ENCODE results near the gene WNK1.
A peak's percentile ranks its signal among the peaks of the same experiment; 100 is the strongest.

The WNK1 gene

GRCh38 chr12:726281-727140 is 25.9 kb upstream of the WNK1 start:
- Histone ChIP-seq H3K9ac (ENCODE audit: low read length) (no peak overlapping the region), H3K9me3 (ENCODE audit: control insufficient read depth, low read length) (no peaks in the 10 kb centered on the region), H3K4me1 (ENCODE audit: control insufficient read depth, insufficient read depth, low read length) (peaks cover 7% of the 10 kb centered on the region), H3K36me3 (ENCODE audit: control insufficient read depth, insufficient read depth, low read length) (no peaks in the 10 kb centered on the region), H3K27me3 (ENCODE audit: control insufficient read depth, insufficient read depth, low read length) (no peaks in the 10 kb centered on the region), H3K4me3 (ENCODE audit: low read length) (no peak overlapping the region)

- no peaks in the 10 kb centered on the region for H3K27me3 ChIP-seq (ENCODE audit: control insufficient read depth, insufficient read depth, low read length)
- H3K4me1 ChIP-seq (ENCODE audit: control insufficient read depth, insufficient read depth, low read length), result peaks cover 7% of the 10 kb centered on the region
- H3K9ac ChIP-seq (ENCODE audit: low read length), result no peak overlapping the region
- H3K4me3 ChIP-seq (ENCODE audit: low read length), result no peak overlapping the region
- no peaks in the 10 kb centered on the region for H3K9me3 ChIP-seq (ENCODE audit: control insufficient read depth, low read length)
- no peaks in the 10 kb centered on the region for H3K36me3 ChIP-seq (ENCODE audit: control insufficient read depth, insufficient read depth, low read length)
Measured at GRCh38 chr12:727321-727720, 25.1 kb upstream of the WNK1 start.

- peaks cover 7% of the 10 kb centered on the region for H3K4me1 ChIP-seq (ENCODE audit: control insufficient read depth, insufficient read depth, low read length)
- H3K4me3 ChIP-seq (ENCODE audit: low read length), result no peak overlapping the region
- H3K9me3 ChIP-seq (ENCODE audit: control insufficient read depth, low read length), result no peaks in the 10 kb centered on the region
- no peaks in the 10 kb centered on the region for H3K27me3 ChIP-seq (ENCODE audit: control insufficient read depth, insufficient read depth, low read length)
- H3K9ac ChIP-seq (ENCODE audit: low read length), result no peak overlapping the region
- no peaks in the 10 kb centered on the region for H3K36me3 ChIP-seq (ENCODE audit: control insufficient read depth, insufficient read depth, low read length)
Measured at GRCh38 chr12:728781-729180, 23.6 kb upstream of the WNK1 start.

GRCh38 chr12:729221-729620 is 23.2 kb upstream of the WNK1 start:
- Histone ChIP-seq H3K36me3 (ENCODE audit: control insufficient read depth, insufficient read depth, low read length) (no peaks in the 10 kb centered on the region), H3K9me3 (ENCODE audit: control insufficient read depth, low read length) (no peaks in the 10 kb centered on the region), H3K9ac (ENCODE audit: low read length) (no peak overlapping the region), H3K4me3 (ENCODE audit: low read length) (no peak overlapping the region), H3K4me1 (ENCODE audit: control insufficient read depth, insufficient read depth, low read length) (peaks cover 7% of the 10 kb centered on the region), H3K27me3 (ENCODE audit: control insufficient read depth, insufficient read depth, low read length) (no peaks in the 10 kb centered on the region)

GRCh38 chr12:730550-730949 is 21.8 kb upstream of the WNK1 start:
- Histone ChIP-seq H3K27me3 (ENCODE audit: control insufficient read depth, insufficient read depth, low read length) (no peaks in the 10 kb centered on the region), H3K9me3 (ENCODE audit: control insufficient read depth, low read length) (no peaks in the 10 kb centered on the region), H3K4me3 (ENCODE audit: low read length) (no peak overlapping the region), H3K4me1 (ENCODE audit: control insufficient read depth, insufficient read depth, low read length) (peaks cover 7% of the 10 kb centered on the region), H3K36me3 (ENCODE audit: control insufficient read depth, insufficient read depth, low read length) (no peaks in the 10 kb centered on the region), H3K9ac (ENCODE audit: low read length) (no peak overlapping the region)

GRCh38 chr12:737122-737739 is 15.1 kb upstream of the WNK1 start:
- no peaks in the 10 kb centered on the region for H3K27me3 ChIP-seq (ENCODE audit: control insufficient read depth, insufficient read depth, low read length)
- no peaks in the 10 kb centered on the region for H3K36me3 ChIP-seq (ENCODE audit: control insufficient read depth, insufficient read depth, low read length)
- no peaks in the 10 kb centered on the region for H3K9me3 ChIP-seq (ENCODE audit: control insufficient read depth, low read length)
- no peak overlapping the region for H3K4me3 ChIP-seq (ENCODE audit: low read length)
- peak overlapping the region; percentile 19 for H3K9ac ChIP-seq (ENCODE audit: low read length)
- peaks cover 16% of the 10 kb centered on the region for H3K4me1 ChIP-seq (ENCODE audit: control insufficient read depth, insufficient read depth, low read length)

GRCh38 chr12:738712-739111 is 13.7 kb upstream of the WNK1 start:
- no peaks in the 10 kb centered on the region for H3K9me3 ChIP-seq (ENCODE audit: control insufficient read depth, low read length)
- H3K36me3 ChIP-seq (ENCODE audit: control insufficient read depth, insufficient read depth, low read length), result no peaks in the 10 kb centered on the region
- H3K9ac ChIP-seq (ENCODE audit: low read length), result no peak overlapping the region
- H3K4me1 ChIP-seq (ENCODE audit: control insufficient read depth, insufficient read depth, low read length), result peaks cover 16% of the 10 kb centered on the region
- no peak overlapping the region for H3K4me3 ChIP-seq (ENCODE audit: low read length)
- H3K27me3 ChIP-seq (ENCODE audit: control insufficient read depth, insufficient read depth, low read length), result no peaks in the 10 kb centered on the region

- Histone ChIP-seq H3K9ac (ENCODE audit: low read length) (no peak overlapping the region), H3K36me3 (ENCODE audit: control insufficient read depth, insufficient read depth, low read length) (no peaks in the 10 kb centered on the region), H3K9me3 (ENCODE audit: control insufficient read depth, low read length) (no peaks in the 10 kb centered on the region), H3K4me1 (ENCODE audit: control insufficient read depth, insufficient read depth, low read length) (peaks cover 16% of the 10 kb centered on the region), H3K4me3 (ENCODE audit: low read length) (no peak overlapping the region), H3K27me3 (ENCODE audit: control insufficient read depth, insufficient read depth, low read length) (no peaks in the 10 kb centered on the region)
Measured at GRCh38 chr12:739349-739748, 13.0 kb upstream of the WNK1 start.

GRCh38 chr12:740921-741320 is 11.5 kb upstream of the WNK1 start:
- H3K36me3 ChIP-seq (ENCODE audit: control insufficient read depth, insufficient read depth, low read length), result no peaks in the 10 kb centered on the region
- H3K9me3 ChIP-seq (ENCODE audit: control insufficient read depth, low read length), result no peaks in the 10 kb centered on the region
- H3K27me3 ChIP-seq (ENCODE audit: control insufficient read depth, insufficient read depth, low read length), result no peaks in the 10 kb centered on the region
- peaks cover 16% of the 10 kb centered on the region for H3K4me1 ChIP-seq (ENCODE audit: control insufficient read depth, insufficient read depth, low read length)
- no peak overlapping the region for H3K4me3 ChIP-seq (ENCODE audit: low read length)
- H3K9ac ChIP-seq (ENCODE audit: low read length), result no peak overlapping the region

GRCh38 chr12:749751-750270 is 2.6 kb upstream of the WNK1 start:
- H3K4me3 ChIP-seq (ENCODE audit: low read length), result no peak overlapping the region

GRCh38 chr12:750366-751191 is 1.8 kb upstream of the WNK1 start:
- Histone ChIP-seq H3K4me1 (ENCODE audit: control insufficient read depth, insufficient read depth, low read length) (peaks cover 5% of the 10 kb centered on the region), H3K36me3 (ENCODE audit: control insufficient read depth, insufficient read depth, low read length) (no peaks in the 10 kb centered on the region), H3K4me3 (ENCODE audit: low read length) (no peak overlapping the region), H3K27me3 (ENCODE audit: control insufficient read depth, insufficient read depth, low read length) (no peaks in the 10 kb centered on the region), H3K9ac (ENCODE audit: low read length) (peak overlapping the region; percentile 16), H3K9me3 (ENCODE audit: control insufficient read depth, low read length) (no peaks in the 10 kb centered on the region)

More at GRCh38 chr12:749751-750270, 2.6 kb upstream of the WNK1 start:
- H3K27me3 ChIP-seq (ENCODE audit: control insufficient read depth, insufficient read depth, low read length), result no peaks in the 10 kb centered on the region
- H3K9me3 ChIP-seq (ENCODE audit: control insufficient read depth, low read length), result no peaks in the 10 kb centered on the region
- peaks cover 5% of the 10 kb centered on the region for H3K4me1 ChIP-seq (ENCODE audit: control insufficient read depth, insufficient read depth, low read length)
- no peaks in the 10 kb centered on the region for H3K36me3 ChIP-seq (ENCODE audit: control insufficient read depth, insufficient read depth, low read length)
- H3K9ac ChIP-seq (ENCODE audit: low read length), result no peak overlapping the region

Measured in mucosa of stomach (tissue), 1 donor.